Natural killer cell (primary cell): ENCODE measurements around the gene NDUFA13. TPM values are rescaled to one million over a fixed set of nuclear protein-coding genes. Genes with fewer than 3 reads are reported as not detected.

Experiments used
- ATAC-seq, 3 donors: fragments of 150-1000 bp in 2 of 3; fragments of 200-7000 bp in 1 of 3; cut with Tn5 transposase; 1 replicate in 1 of 3; 2 replicates in 2 of 3; pipeline ENCODE4 v1.10.0; 2021; ENCODE audit warnings: mild to moderate bottlenecking in 2 of 3, moderate library complexity in 2 of 3
- DNase-seq, 2 donors: peaks; one replicate each; pipeline versions ENCODE4 v3.0.0 to v3.0.0-alpha.2; 2013 to 2021; ENCODE audit warnings: mixed read lengths in 1 of 2
- H3K27ac ChIP-seq: one replicate; pipeline ENCODE4 v1.5.1; 2013; ENCODE audit warnings: mild to moderate bottlenecking, low read length
- H3K27me3 ChIP-seq: one replicate; pipeline ENCODE4 v1.6.1; 2013; ENCODE audit warnings: low read length; ENCODE audit not compliant: control insufficient read depth, insufficient read depth
- H3K36me3 ChIP-seq: one replicate; pipeline ENCODE4 v1.6.1; 2013; ENCODE audit warnings: low read length; ENCODE audit not compliant: control insufficient read depth, insufficient read depth
- H3K4me1 ChIP-seq: one replicate; pipeline ENCODE4 v1.6.1; 2013; ENCODE audit warnings: low read length; ENCODE audit not compliant: control insufficient read depth, insufficient read depth
- H3K4me3 ChIP-seq: one replicate; pipeline ENCODE4 v1.5.1; 2013; ENCODE audit warnings: low read length
- H3K9me3 ChIP-seq: one replicate; pipeline ENCODE4 v1.6.1; 2013; ENCODE audit warnings: low read length; ENCODE audit not compliant: control insufficient read depth, insufficient read depth
- H3K27ac Mint-ChIP-seq, 2 donors: one replicate each; pipeline ENCODE4 v1.8.0; 2022; ENCODE audit warnings: mild to moderate bottlenecking in 2 of 2, mixed read lengths in 2 of 2, moderate library complexity in 1 of 2
- H3K27me3 Mint-ChIP-seq, 2 donors: one replicate each; pipeline ENCODE4 v1.8.0; 2022; ENCODE audit warnings: low read depth in 2 of 2, mixed read lengths in 2 of 2
- H3K36me3 Mint-ChIP-seq: one replicate; pipeline ENCODE4 v1.8.0; 2022; ENCODE audit warnings: mixed read lengths
- H3K4me1 Mint-ChIP-seq, 2 donors: one replicate each; pipeline ENCODE4 v1.8.0; 2022; ENCODE audit warnings: mixed read lengths in 2 of 2
- H3K4me3 Mint-ChIP-seq: one replicate; pipeline ENCODE4 v1.8.0; 2022; ENCODE audit warnings: mild to moderate bottlenecking, moderate library complexity, mixed read lengths
- H3K9me3 Mint-ChIP-seq, 2 donors: one replicate each; pipeline ENCODE4 v1.8.0; 2022; ENCODE audit warnings: mixed read lengths in 2 of 2
- CTCF ChIP-seq: fragments of 200-600 bp; IDR thresholded peaks from one replicate; pipeline ENCODE4 v1.8.0; 2022; ENCODE audit warnings: antibody characterized with exemption
- WGBS: methylation state at CpG from one replicate; pipeline ENCODE4 v1.1.7; 2013; ENCODE audit warnings: missing lambda C conversion rate; ENCODE audit not compliant: insufficient coverage; 5-methylcytosine and 5-hydroxymethylcytosine counted together
- intact Hi-C: fragments of 100-400 bp; cut with micrococcal nuclease; formaldehyde crosslinking; loops from one replicate; pipeline ENCODE4 v1.14.2; 2022
- total RNA-seq, 4 donors: library from RNA; stranded (reverse); fragments of 120-200 nt in 1 of 4; gene quantifications; one replicate each; pipeline versions ENCODE4 v1.2.3 to v1.2.4, GENCODE V29; 2013 to 2022

The NDUFA13 gene
- total RNA-seq, 3 donors from 2014 or later (not counting 1 experiment from before 2014, with no cell fraction given), result 165 to 191 (median 188) TPM

GRCh38 chr19:19547674-19548336, 31.8 kb downstream of the NDUFA13 start:
- Mint-ChIP-seq H3K4me3 (no peak overlapping the region), H3K27me3 (peaks cover 0 to 4% of the 10 kb centered on the region in 2 donors), H3K27ac (no peak overlapping the region), H3K4me1 (no peaks in the 10 kb centered on the region), H3K9me3 (no peaks in the 10 kb centered on the region), H3K36me3 (no peaks in the 10 kb centered on the region)
- Histone ChIP-seq H3K4me1 (no peaks in the 10 kb centered on the region), H3K27me3 (no peaks in the 10 kb centered on the region), H3K36me3 (no peaks in the 10 kb centered on the region), H3K4me3 (no peak overlapping the region), H3K9me3 (no peaks in the 10 kb centered on the region), H3K27ac (no peak overlapping the region)
- WGBS, result 85% methylated on average over 15 of the region's 15 CpGs
- ATAC-seq (no peak), DNase-seq (no peak)
- TF ChIP-seq CTCF, result no peak
- intact Hi-C loops, result no loop called here

- intact Hi-C loops, result no loop called here
- DNase-seq, result no peak
- Histone ChIP-seq H3K36me3 (no peaks in the 10 kb centered on the region), H3K27me3 (no peaks in the 10 kb centered on the region), H3K4me3 (no peak overlapping the region), H3K4me1 (no peaks in the 10 kb centered on the region), H3K9me3 (no peaks in the 10 kb centered on the region), H3K27ac (no peak overlapping the region)
- Mint-ChIP-seq H3K27me3 (peaks cover 0 to 4% of the 10 kb centered on the region in 2 donors), H3K36me3 (no peaks in the 10 kb centered on the region), H3K27ac (no peak overlapping the region), H3K9me3 (no peaks in the 10 kb centered on the region), H3K4me1 (no peaks in the 10 kb centered on the region), H3K4me3 (no peak overlapping the region)
- no peak for TF ChIP-seq CTCF
- 57% methylated on average over 13 of the region's 13 CpGs for WGBS
- no peak for ATAC-seq
These were observed 33.1 kb downstream of the NDUFA13 start for GRCh38 chr19:19548915-19549759.

- Histone ChIP-seq H3K4me1 (peaks cover 6% of the 10 kb centered on the region), H3K9me3 (no peaks in the 10 kb centered on the region), H3K27ac (no peak overlapping the region), H3K27me3 (no peaks in the 10 kb centered on the region), H3K36me3 (no peaks in the 10 kb centered on the region), H3K4me3 (no peak overlapping the region)
- Mint-ChIP-seq H3K36me3 (no peaks in the 10 kb centered on the region), H3K4me1 (no peaks in the 10 kb centered on the region), H3K27ac (no peak overlapping the region), H3K9me3 (no peaks in the 10 kb centered on the region), H3K27me3 (peaks cover 0 to 4% of the 10 kb centered on the region in 2 donors), H3K4me3 (no peak overlapping the region)
- WGBS, result 80% methylated on average over 23 of the region's 23 CpGs
- DNase-seq (no peak), ATAC-seq (no peak)
- no peak for TF ChIP-seq CTCF
- intact Hi-C loops, result no loop called here
These were observed 33.9 kb downstream of the NDUFA13 start for GRCh38 chr19:19549804-19550464.
